GM06990 (cell line): Measurements from ENCODE around the gene CALD1.

ENCODE experiments used
- DNase-seq: peaks from one replicate; pipeline ENCODE4 v3.0.0-alpha.2; 2011; ENCODE audit not compliant: insufficient read length; ENCODE audit errors: extremely low read depth
- H3K27me3 ChIP-seq: replicated peaks from 2 replicates; pipeline ENCODE4 v1.6.0; 2011; ENCODE audit warnings: low read length; ENCODE audit not compliant: control insufficient read depth, insufficient read depth
- H3K36me3 ChIP-seq: 2 replicates; pipeline ENCODE4 v1.5.1; 2011; ENCODE audit warnings: low read length; ENCODE audit not compliant: control insufficient read depth, insufficient read depth
- H3K4me3 ChIP-seq: replicated peaks from 2 replicates; pipeline ENCODE4 v1.5.1; 2011; ENCODE audit warnings: low read depth, mild to moderate bottlenecking, control low read depth, low read length
- TF ChIP-seq, protein P1 (sequence below): IDR thresholded peaks from 2 replicates; pipeline ENCODE4 v1.5.1; 2011; ENCODE audit warnings: low read length, control low read depth, mild to moderate bottlenecking, inconsistent platforms; ENCODE audit not compliant: insufficient read depth, poor library complexity, severe bottlenecking

The CALD1 gene

DNA sequence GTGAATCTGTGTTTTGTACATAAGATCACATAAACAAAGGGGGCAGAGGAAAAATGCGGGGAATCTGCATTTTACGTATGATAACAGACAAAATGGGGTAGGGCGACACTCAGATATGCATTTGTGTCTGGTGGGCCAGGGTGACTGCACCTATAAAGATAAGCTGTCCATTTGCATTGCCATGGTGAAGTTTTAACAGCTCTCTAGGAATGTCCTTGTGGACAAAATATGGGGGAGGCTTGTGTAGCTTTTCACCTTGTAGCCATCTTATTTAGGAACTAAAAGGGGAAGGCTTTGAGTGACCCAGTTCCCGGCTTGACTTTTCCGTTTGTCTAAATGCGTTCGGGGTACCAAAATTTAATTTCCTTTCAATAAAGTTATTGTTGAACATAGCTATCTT, 114.5 kb downstream of the CALD1 start:
- H3K4me3 ChIP-seq, result no peak overlapping the region
- TF ChIP-seq, protein P1, sequence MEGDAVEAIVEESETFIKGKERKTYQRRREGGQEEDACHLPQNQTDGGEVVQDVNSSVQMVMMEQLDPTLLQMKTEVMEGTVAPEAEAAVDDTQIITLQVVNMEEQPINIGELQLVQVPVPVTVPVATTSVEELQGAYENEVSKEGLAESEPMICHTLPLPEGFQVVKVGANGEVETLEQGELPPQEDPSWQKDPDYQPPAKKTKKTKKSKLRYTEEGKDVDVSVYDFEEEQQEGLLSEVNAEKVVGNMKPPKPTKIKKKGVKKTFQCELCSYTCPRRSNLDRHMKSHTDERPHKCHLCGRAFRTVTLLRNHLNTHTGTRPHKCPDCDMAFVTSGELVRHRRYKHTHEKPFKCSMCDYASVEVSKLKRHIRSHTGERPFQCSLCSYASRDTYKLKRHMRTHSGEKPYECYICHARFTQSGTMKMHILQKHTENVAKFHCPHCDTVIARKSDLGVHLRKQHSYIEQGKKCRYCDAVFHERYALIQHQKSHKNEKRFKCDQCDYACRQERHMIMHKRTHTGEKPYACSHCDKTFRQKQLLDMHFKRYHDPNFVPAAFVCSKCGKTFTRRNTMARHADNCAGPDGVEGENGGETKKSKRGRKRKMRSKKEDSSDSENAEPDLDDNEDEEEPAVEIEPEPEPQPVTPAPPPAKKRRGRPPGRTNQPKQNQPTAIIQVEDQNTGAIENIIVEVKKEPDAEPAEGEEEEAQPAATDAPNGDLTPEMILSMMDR, result no peak
- no peaks in the 10 kb centered on the region for H3K27me3 ChIP-seq
- DNase-seq, result no peak
- no peaks in the 10 kb centered on the region for H3K36me3 ChIP-seq

DNA sequence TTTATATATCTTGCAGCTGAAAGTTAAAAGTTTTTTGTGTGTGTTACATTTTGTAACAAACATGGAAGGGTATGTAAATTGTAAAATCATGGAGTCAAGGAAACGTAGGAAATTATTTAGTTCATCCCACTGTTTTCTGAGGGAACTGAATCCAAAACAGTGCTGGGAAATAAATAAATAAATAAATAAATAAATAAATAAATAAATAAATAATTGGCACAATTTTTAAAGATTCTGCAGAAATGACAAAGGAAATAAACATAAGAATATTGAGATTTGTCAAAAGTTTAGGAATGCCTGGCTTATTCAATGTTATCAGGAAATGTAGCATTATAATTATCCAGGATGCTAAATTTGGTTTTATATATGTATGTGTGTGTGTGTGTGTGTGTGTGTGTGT, 115.5 kb downstream of the CALD1 start:
- Histone ChIP-seq H3K27me3 (no peaks in the 10 kb centered on the region), H3K4me3 (no peak overlapping the region), H3K36me3 (no peaks in the 10 kb centered on the region)
- no peak for DNase-seq
- TF ChIP-seq, protein P1, result no peak

DNA sequence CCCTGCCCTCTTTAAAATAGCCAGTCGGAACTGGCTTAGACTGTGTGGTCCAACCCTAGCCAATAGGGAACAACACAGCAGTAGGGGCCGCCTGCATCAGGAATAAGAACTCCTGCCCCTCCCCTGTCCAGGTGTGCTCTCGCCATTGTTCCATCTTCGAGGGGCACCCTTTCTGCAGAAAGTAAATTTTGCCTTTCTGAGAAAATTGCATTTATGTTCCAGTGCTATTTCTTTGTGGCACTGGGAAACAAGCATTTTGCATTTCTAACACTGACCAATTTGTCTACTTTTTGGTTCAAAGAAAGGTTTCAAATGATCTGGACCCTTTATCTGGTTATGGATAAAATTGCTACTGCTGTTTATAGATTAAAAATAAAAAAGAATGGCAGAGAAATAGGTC, 116.6 kb downstream of the CALD1 start:
- TF ChIP-seq, protein P1, result no peak
- DNase-seq, result no peak
- H3K36me3 ChIP-seq, result no peaks in the 10 kb centered on the region
- H3K27me3 ChIP-seq, result no peaks in the 10 kb centered on the region
- no peak overlapping the region for H3K4me3 ChIP-seq

DNA sequence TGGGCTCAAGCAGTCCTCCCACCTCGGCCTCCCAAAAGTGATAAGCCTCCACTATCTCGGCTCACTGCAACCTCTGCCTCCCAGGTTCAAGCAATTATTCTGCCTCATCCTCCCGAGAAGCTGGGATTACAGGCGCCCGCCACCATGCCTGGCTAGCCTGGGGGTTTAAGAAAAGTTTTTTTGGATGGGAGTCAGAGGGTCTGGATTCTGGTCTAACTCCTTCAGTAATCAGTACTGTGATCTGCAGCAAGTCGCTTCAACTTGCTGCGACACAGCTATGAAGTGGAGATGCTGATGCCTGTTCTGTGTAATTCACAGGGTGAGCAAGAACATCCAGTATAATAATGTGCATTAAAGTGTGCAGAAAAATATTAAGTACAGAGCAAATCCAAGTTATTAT, 118.5 kb downstream of the CALD1 start:
- TF ChIP-seq, protein P1, result no peak
- H3K4me3 ChIP-seq, result no peak overlapping the region
- no peak for DNase-seq
- no peaks in the 10 kb centered on the region for H3K36me3 ChIP-seq
- H3K27me3 ChIP-seq, result no peaks in the 10 kb centered on the region

DNA sequence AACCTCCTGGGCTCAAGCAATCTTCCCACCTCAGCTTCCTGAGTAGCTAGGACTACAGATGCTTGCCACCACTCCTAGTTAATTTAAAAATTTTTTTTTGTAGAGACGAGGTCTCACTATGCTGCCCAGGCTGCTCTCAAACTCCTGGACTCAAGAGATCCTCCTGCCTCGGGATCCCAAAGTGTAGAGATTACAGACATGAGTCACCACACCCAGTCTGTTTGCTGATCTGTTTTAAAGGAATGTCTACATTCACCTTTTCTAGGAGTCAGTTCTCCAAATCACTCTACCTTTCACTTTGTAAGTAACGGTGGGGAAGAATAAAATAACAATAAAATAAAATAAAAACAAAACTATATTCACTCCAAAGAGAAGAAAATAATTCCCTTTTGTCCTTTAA, 120.3 kb downstream of the CALD1 start:
- no peaks in the 10 kb centered on the region for H3K36me3 ChIP-seq
- TF ChIP-seq, protein P1, result no peak
- no peak overlapping the region for H3K4me3 ChIP-seq
- H3K27me3 ChIP-seq, result no peaks in the 10 kb centered on the region
- DNase-seq, result no peak
